ENCODE data around the gene CGREF1. TPM values are rescaled to one million over a fixed set of nuclear protein-coding genes. Genes with fewer than 3 reads are reported as not detected.
"Not testable (repeated sequence)": the region's sequence is repeated elsewhere in the genome, so short reads cannot be mapped to it uniquely, and the experiment has no call there.

CGREF1 gene
- total and polyA plus RNA-seq, 4 donors, result 0.55 to 0.89 (median 0.69) TPM

GRCh38 chr2:27110603-27111352, 8.2 kb downstream of the CGREF1 start:
- H3K4me3 ChIP-seq; ATAC-seq (ENCODE audit: insufficient read depth, low FRiP score); H3K27ac ChIP-seq (ENCODE audit: low read depth in 1 of 2, low read length in 1 of 2); DNase-seq; H3K36me3 ChIP-seq (ENCODE audit: control insufficient read depth in 4 of 4, insufficient read depth in 4 of 4, low read length in 4 of 4); H3K9me3 ChIP-seq (ENCODE audit: control insufficient read depth in 4 of 4, insufficient read depth in 3 of 4, low read length in 3 of 4); H3K4me1 ChIP-seq (ENCODE audit: control insufficient read depth in 5 of 5, insufficient read depth in 5 of 5, low read length in 5 of 5); H3K27me3 ChIP-seq (ENCODE audit: control insufficient read depth in 3 of 3, insufficient read depth in 3 of 3, low read length in 2 of 3); H3K9ac ChIP-seq (ENCODE audit: insufficient read depth in 1 of 2, low read length in 2 of 2): not testable (repeated sequence)
- 85 to 89% methylated on average over 24 of the region's 24 CpGs for WGBS, 2 donors

GRCh38 chr2:27109083-27109482, 9.8 kb downstream of the CGREF1 start:
- 90 to 95% methylated on average over 3 of the region's 3 CpGs for WGBS, 2 donors

GRCh38 chr2:27108221-27108620, 10.7 kb downstream of the CGREF1 start:
- no peaks in the 10 kb centered on the region for H3K4me1 ChIP-seq (ENCODE audit: control insufficient read depth in 5 of 5, insufficient read depth in 5 of 5, low read length in 5 of 5)
- H3K9me3 ChIP-seq (ENCODE audit: control insufficient read depth in 4 of 4, insufficient read depth in 3 of 4, low read length in 3 of 4), result no peaks in the 10 kb centered on the region
- 83 to 97% methylated on average over 2 of the region's 2 CpGs for WGBS, 2 donors
- TF ChIP-seq CTCF (IDR thresholded peaks at IDR 0.05; ENCODE audit: control extremely low read depth, extremely low read depth), result no peak
- no peak for DNase-seq
- H3K27me3 ChIP-seq (ENCODE audit: control insufficient read depth in 3 of 3, insufficient read depth in 3 of 3, low read length in 2 of 3), result no peaks in the 10 kb centered on the region
- H3K4me3 ChIP-seq, result no peak overlapping the region
- no peaks in the 10 kb centered on the region for H3K36me3 ChIP-seq (ENCODE audit: control insufficient read depth in 4 of 4, insufficient read depth in 4 of 4, low read length in 4 of 4)
- no peak overlapping the region for H3K27ac ChIP-seq (ENCODE audit: low read depth in 1 of 2, low read length in 1 of 2)
- no peak for ATAC-seq (ENCODE audit: insufficient read depth, low FRiP score)
- H3K9ac ChIP-seq (ENCODE audit: insufficient read depth in 1 of 2, low read length in 2 of 2), result no peak overlapping the region

More at GRCh38 chr2:27109083-27109482, 9.8 kb downstream of the CGREF1 start:
- Histone ChIP-seq H3K27ac (ENCODE audit: low read depth in 1 of 2, low read length in 1 of 2) (no peak overlapping the region), H3K36me3 (ENCODE audit: control insufficient read depth in 4 of 4, insufficient read depth in 4 of 4, low read length in 4 of 4) (no peaks in the 10 kb centered on the region), H3K4me3 (no peak overlapping the region), H3K27me3 (ENCODE audit: control insufficient read depth in 3 of 3, insufficient read depth in 3 of 3, low read length in 2 of 3) (no peaks in the 10 kb centered on the region), H3K9ac (ENCODE audit: insufficient read depth in 1 of 2, low read length in 2 of 2) (no peak overlapping the region), H3K9me3 (ENCODE audit: control insufficient read depth in 4 of 4, insufficient read depth in 3 of 4, low read length in 3 of 4) (no peaks in the 10 kb centered on the region), H3K4me1 (ENCODE audit: control insufficient read depth in 5 of 5, insufficient read depth in 5 of 5, low read length in 5 of 5) (no peaks in the 10 kb centered on the region)
- DNase-seq (no peak), ATAC-seq (ENCODE audit: insufficient read depth, low FRiP score) (no peak)
- no peak for TF ChIP-seq CTCF (IDR thresholded peaks at IDR 0.05; ENCODE audit: control extremely low read depth, extremely low read depth)

- WGBS, 2 donors, result 70 to 73% methylated on average over 3 of the region's 3 CpGs
- no peaks in the 10 kb centered on the region for H3K4me1 ChIP-seq (ENCODE audit: control insufficient read depth in 5 of 5, insufficient read depth in 5 of 5, low read length in 5 of 5)
Observed at GRCh38 chr2:27105981-27106380, 12.9 kb downstream of the CGREF1 start.

More at GRCh38 chr2:27105981-27106380, 12.9 kb downstream of the CGREF1 start:
- Histone ChIP-seq H3K36me3 (ENCODE audit: control insufficient read depth in 4 of 4, insufficient read depth in 4 of 4, low read length in 4 of 4) (no peaks in the 10 kb centered on the region), H3K4me3 (no peak overlapping the region), H3K9me3 (ENCODE audit: control insufficient read depth in 4 of 4, insufficient read depth in 3 of 4, low read length in 3 of 4) (no peaks in the 10 kb centered on the region), H3K9ac (ENCODE audit: insufficient read depth in 1 of 2, low read length in 2 of 2) (no peak overlapping the region), H3K27me3 (ENCODE audit: control insufficient read depth in 3 of 3, insufficient read depth in 3 of 3, low read length in 2 of 3) (no peaks in the 10 kb centered on the region), H3K27ac (ENCODE audit: low read depth in 1 of 2, low read length in 1 of 2) (no peak overlapping the region)
- no peak for TF ChIP-seq CTCF (IDR thresholded peaks at IDR 0.05; ENCODE audit: control extremely low read depth, extremely low read depth)
- ATAC-seq (ENCODE audit: insufficient read depth, low FRiP score) (no peak), DNase-seq (no peak)

Data from lung (tissue), 12 donors.